Memory B cell (primary cell): ENCODE results near the gene IL17REL.

ENCODE experiments used
- ATAC-seq: fragments of 150-1000 bp; cut with Tn5 transposase; 2 replicates; pipeline ENCODE4 v1.10.0; 2021; ENCODE audit warnings: low read depth, mild to moderate bottlenecking, moderate library complexity
- DNase-seq, 2 donors: peaks; one replicate each; pipeline ENCODE4 v3.0.0; 2022; ENCODE audit warnings: low spot score in 2 of 2
- H3K27ac Mint-ChIP-seq: one replicate; pipeline ENCODE4 v1.8.0; 2022; ENCODE audit warnings: mild to moderate bottlenecking, moderate library complexity, mixed read lengths
- H3K27me3 Mint-ChIP-seq: one replicate; pipeline ENCODE4 v1.8.0; 2022; ENCODE audit warnings: mixed read lengths
- H3K36me3 Mint-ChIP-seq: one replicate; pipeline ENCODE4 v1.8.0; 2022; ENCODE audit warnings: mild to moderate bottlenecking, mixed read lengths
- H3K4me1 Mint-ChIP-seq: one replicate; pipeline ENCODE4 v1.8.0; 2022; ENCODE audit warnings: mixed read lengths
- H3K4me3 Mint-ChIP-seq: one replicate; pipeline ENCODE4 v1.8.0; 2022; ENCODE audit warnings: mild to moderate bottlenecking, moderate library complexity, mixed read lengths
- H3K9me3 Mint-ChIP-seq: one replicate; pipeline ENCODE4 v1.8.0; 2022; ENCODE audit warnings: mixed read lengths

Gene IL17REL

DNA sequence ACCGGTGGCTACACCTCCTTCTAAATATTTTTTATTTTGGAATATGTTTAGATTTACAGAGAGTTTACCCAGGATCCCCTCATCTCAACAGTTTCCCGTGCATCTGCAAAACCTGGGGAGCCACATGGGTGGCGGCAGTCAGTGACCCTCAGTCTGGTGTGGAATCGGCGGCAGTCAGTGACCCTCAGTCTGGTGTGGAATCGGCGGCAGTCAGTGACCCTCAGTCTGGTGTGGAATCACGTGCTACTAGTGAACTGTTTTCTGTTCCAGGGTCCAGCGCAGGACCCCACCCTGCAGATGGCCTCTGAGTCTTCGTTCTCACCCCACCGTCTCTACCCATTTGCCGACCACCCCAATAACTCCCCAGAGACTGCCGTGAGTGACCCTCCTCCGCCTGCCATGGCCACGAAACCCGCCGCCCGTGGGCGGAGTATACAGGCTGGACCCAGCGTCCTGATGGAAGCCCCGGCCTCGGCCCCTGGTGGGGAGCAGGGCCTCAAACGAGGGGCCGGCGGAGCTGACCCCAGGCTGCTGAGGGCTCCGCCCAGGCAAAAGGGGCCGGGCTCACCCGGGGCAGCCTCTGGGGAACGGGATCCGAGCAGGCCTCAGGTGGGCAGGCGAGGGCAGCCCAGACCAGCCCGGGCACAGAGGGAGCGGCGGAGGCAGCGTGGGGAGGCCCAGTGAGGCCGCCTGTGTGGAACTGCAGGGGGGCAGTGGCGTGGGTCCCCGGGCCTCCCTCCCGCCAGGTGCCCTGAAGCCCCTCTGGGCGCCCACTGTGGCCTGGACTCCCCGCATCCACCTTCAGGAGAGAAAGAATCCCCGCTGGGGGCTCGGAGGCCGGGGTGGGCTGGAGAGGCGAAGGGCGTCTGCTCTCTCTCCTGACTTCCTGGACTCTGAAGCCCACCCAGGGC is 2.5 kb downstream of the IL17REL start:
- no peak overlapping the region for H3K27ac Mint-ChIP-seq
- H3K9me3 Mint-ChIP-seq, result no peaks in the 10 kb centered on the region
- peaks cover 10% of the 10 kb centered on the region for H3K27me3 Mint-ChIP-seq
- ATAC-seq, result peak; percentile 1
- H3K4me1 Mint-ChIP-seq, result peaks cover 23% of the 10 kb centered on the region
- peak overlapping the region; percentile 55 for H3K4me3 Mint-ChIP-seq
- H3K36me3 Mint-ChIP-seq, result no peaks in the 10 kb centered on the region
- DNase-seq, result no peak

DNA sequence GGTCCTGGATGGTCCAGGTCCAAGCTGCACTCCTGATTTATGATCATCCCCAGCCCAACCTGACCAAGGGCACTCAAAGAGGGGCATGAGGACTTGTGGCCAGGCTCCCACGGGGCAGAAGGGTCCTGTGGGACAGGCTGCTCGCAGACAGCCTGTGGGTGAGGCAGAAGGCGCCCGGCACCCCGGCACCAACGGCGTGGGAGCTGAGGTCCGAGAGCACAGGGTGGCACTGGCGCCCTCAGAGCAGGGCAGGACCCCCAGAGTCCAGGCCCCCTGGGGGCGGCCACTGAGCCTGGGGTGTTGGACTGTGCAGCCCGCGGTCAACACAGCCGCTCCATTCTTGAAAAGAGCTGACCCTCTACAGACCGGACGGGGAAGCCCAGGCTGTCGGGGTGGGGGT is 3.3 kb downstream of the IL17REL start:
- no peaks in the 10 kb centered on the region for H3K36me3 Mint-ChIP-seq
- H3K9me3 Mint-ChIP-seq, result no peaks in the 10 kb centered on the region
- H3K27ac Mint-ChIP-seq, result no peak overlapping the region
- DNase-seq (no peak), ATAC-seq (no peak)
- H3K27me3 Mint-ChIP-seq, result peaks cover 10% of the 10 kb centered on the region
- no peak overlapping the region for H3K4me3 Mint-ChIP-seq
- peaks cover 23% of the 10 kb centered on the region for H3K4me1 Mint-ChIP-seq

DNA sequence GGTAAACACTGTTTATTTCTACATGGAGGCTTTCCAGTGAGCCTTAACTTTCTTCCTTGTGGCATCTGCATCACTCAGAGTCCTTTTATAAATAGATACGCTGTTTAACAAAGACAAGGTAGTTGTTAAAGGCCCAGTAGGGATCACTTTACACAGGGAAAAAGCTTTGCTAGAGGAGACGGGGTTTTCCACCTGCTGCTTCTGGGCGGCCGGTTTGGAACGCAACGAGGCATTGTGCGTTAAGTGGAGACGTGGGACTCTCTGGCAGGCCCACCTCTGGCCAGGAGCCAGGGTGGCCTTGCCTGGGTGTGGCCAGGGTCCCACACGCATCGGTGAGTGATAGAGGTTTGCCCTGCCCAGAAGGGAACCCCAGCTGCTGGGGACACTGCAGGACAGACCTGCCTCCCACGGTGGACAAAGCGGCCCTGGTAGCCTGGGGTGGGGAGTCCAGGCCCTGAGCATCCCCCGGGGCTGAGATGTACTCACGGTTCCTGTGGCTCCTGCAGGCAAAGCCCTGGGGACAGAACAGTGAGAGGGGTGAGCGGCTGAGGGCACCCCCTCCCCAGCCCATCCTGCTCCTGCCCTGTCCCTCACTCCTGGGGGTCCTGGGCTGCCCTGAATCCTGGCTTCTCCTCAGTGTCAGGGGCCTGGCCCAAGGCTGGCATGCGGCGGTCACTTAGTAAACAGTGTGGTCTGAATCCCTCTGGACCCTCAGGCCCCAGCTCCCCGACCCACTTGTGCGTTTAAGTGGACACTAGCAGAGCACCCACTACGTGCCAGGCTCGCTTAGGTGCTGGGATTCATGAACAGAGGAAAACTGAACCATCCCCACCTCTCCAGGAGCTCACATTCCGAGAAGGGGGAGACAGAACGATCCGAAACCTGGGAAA is 4.2 kb downstream of the IL17REL start:
- Mint-ChIP-seq H3K4me3 (no peak overlapping the region), H3K27me3 (peaks cover 12% of the 10 kb centered on the region), H3K9me3 (no peaks in the 10 kb centered on the region)

DNA sequence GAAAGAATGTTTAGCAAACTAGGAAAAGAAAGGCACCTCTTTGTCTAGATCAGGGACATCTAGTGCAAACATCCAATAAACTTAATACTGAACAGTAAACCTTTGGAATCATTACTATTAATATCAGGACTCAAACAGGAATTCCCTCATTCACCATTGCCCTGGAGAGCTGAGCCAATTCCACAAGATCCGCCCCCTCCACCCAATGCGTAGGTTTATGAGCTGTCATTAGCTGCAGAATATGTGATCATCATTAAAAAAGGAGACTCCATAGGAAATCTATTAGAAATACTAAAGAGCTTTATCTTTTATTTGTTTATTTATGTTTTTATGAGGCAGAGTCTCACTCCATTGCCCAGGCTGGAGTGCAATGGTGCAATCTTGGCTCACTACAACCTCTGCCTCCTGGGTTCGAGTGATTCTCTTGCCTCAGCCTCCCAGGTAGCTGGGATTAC is 5.5 kb downstream of the IL17REL start:
- H3K27ac Mint-ChIP-seq, result no peak overlapping the region
- peaks cover 11% of the 10 kb centered on the region for H3K4me1 Mint-ChIP-seq
- H3K4me3 Mint-ChIP-seq, result no peak overlapping the region
- peaks cover 12% of the 10 kb centered on the region for H3K27me3 Mint-ChIP-seq
- H3K9me3 Mint-ChIP-seq, result no peaks in the 10 kb centered on the region
- H3K36me3 Mint-ChIP-seq, result peaks cover 1% of the 10 kb centered on the region
- DNase-seq (no peak), ATAC-seq (no peak)

More for the DNA sequence above, 4.2 kb downstream of the IL17REL start:
- Mint-ChIP-seq H3K36me3 (peaks cover 1% of the 10 kb centered on the region), H3K4me1 (peaks cover 18% of the 10 kb centered on the region), H3K27ac (no peak overlapping the region)
- DNase-seq (no peak), ATAC-seq (no peak)

DNA sequence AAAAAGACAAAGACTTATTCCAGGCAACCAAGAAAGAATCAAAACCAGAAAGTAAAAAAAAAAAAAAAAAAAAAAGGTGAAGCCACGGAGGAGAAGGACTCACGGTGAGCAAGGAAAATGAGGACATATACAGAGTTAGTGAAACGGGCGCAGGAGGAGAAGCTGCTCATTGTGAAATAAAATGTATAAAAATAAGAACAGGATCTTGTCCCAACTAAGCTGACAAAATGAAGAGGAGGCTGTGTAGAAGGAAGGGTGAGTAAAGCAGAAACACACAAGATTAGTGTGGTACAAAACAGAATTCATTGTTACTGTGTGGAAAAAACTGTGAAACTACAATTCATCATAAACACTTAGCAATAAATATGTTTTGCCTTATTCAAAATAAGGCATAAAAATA is 7.6 kb downstream of the IL17REL start:
- Mint-ChIP-seq H3K4me1 (peaks cover 6% of the 10 kb centered on the region), H3K27me3 (peaks cover 6% of the 10 kb centered on the region), H3K27ac (no peak overlapping the region), H3K4me3 (no peak overlapping the region), H3K36me3 (peaks cover 1% of the 10 kb centered on the region), H3K9me3 (no peaks in the 10 kb centered on the region)
- ATAC-seq, result no peak
- no peak for DNase-seq

DNA sequence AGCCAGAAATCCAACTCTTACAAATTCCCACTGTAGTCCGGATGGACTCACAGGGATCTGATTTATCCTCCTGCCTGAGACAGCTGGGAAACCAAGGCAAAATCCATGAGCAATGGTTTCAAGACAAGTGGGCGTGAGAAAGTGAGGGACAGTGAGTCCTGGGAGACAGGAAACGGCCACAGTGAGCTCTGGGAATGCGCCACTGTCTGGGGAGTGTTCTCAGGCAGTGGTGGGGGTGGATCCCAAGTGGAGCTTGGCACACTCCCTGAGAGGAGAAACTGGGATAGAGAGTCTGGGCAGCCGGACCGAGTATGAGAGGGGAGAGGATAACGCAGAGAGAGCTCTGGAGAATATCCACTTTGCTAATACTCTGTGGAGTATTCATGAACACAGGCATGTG is 9.8 kb downstream of the IL17REL start:
- peaks cover 15% of the 10 kb centered on the region for H3K27me3 Mint-ChIP-seq
- DNase-seq, result no peak

DNA sequence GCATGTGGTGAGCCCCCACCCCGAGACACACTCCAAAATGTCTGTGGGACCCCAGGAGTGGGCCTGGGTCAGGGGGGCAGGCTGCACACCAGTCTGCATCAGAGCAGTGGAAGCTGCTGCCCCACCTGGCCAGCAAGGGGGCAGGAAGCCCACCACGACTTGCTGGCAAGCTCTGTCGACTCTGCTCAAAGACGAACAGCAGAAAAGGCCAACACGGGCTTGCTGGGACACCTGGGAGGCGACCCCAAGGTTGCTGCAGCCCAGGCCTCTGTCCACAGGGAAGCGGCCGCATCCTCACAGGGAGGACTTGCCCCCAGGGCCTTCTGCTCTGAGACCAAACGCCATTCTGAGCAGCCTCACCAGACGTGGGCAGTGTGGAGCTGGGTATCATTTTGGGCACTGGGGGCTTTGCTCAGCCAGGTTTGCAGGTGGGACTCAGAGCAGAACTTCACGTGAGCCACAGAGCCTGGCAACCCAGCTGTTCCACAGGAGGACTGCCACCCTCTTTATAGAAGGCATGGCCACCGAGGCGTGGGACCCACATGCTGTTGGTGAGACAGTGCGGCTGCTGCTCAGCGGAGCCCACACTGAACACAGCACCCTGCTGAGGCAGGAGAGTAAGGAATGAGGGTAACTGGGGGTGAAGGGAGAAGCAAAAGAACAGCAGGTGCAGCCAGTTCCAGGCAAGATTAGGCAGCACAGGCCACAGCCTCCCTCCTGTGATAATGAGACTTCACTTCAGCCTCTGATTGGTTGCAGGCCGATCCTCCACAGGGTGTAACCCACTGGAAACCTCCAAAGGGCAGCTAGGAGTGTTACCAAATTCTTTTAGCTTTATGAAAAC is 11.0 kb downstream of the IL17REL start:
- Mint-ChIP-seq H3K27ac (no peak overlapping the region), H3K4me3 (no peak overlapping the region), H3K36me3 (peaks cover 1% of the 10 kb centered on the region), H3K27me3 (peaks cover 15% of the 10 kb centered on the region), H3K9me3 (no peaks in the 10 kb centered on the region), H3K4me1 (peaks cover 14% of the 10 kb centered on the region)
- DNase-seq, result no peak
- peak; percentile 32 for ATAC-seq

More for the DNA sequence above, 9.8 kb downstream of the IL17REL start:
- H3K9me3 Mint-ChIP-seq, result no peaks in the 10 kb centered on the region
- H3K27ac Mint-ChIP-seq, result no peak overlapping the region
- H3K36me3 Mint-ChIP-seq, result peaks cover 1% of the 10 kb centered on the region
- H3K4me1 Mint-ChIP-seq, result peaks cover 11% of the 10 kb centered on the region
- no peak overlapping the region for H3K4me3 Mint-ChIP-seq
- no peak for ATAC-seq

DNA sequence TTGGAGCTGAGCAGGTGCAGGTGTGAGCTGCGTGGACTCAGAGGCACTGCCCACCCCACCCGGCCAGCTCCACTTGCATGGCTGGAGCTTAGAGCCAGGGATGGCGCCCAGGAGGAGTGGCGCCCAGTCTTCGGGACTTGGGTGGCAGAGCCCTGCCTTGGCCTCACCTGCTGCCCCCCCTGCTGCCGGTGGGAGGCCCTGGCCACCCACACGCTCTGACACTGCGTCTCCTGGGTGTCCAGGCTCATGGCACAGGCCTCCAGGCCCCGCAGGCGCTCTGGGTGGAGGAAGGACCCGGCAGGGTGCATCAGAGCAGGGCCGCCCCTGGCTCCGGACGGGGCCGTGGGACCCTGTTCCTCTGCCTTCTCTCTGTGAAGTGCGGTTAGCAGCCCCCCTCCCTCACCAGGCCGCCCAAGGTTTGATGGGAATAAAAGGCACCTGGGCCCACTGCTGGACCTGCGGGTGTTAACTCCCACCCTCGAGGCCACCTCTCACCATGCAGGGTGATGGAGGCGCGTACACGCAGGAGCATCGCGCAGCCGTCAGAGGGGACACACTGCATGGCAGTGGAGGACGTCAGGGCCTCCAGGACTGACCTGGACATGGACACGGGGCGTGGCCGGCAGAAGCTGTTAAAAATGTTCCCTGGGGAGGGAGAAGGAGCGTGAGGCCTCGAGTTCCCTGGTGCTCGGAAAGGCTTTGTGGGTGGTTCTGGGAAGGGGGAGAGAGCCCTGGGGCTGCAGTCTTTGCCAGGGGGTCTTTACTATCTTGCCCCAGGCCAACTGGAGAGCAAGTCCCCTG is 11.8 kb downstream of the IL17REL start:
- ATAC-seq (no peak), DNase-seq (no peak)
- H3K9me3 Mint-ChIP-seq, result no peaks in the 10 kb centered on the region
- peaks cover 1% of the 10 kb centered on the region for H3K36me3 Mint-ChIP-seq
- H3K27ac Mint-ChIP-seq, result no peak overlapping the region
- H3K4me3 Mint-ChIP-seq, result no peak overlapping the region
- peaks cover 14% of the 10 kb centered on the region for H3K4me1 Mint-ChIP-seq
- peaks cover 15% of the 10 kb centered on the region for H3K27me3 Mint-ChIP-seq

DNA sequence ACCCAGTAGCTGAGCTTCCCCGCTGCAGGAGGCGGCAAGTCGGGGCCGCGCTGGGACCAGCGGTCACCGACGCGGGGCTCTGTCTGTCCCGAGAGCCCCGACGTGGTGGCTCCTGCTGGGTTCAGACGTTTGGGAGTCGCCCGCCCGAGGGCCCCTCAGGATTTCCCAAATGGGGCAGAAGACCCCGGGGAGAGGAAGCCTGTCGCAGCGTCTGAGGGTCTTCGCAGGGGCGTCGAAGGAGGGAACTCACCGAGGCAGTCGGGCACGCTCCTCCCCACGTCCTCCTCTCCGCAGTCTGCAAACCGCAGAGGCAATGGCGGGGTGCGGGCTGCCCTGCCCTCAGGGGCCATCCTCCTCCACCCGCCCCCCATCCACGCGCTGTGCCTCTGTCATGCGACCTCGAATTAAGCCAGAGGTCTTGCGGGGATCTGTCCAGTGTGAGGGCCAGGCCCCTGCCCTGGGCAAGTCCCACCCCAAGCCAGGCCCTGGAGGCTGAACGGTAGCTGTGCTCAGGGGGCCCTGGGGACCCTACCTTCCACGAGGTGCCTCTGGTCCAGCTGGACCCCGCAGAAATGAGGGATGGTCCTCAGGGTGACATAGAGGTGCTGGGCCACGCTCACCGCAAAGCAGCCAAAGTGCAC is 12.5 kb downstream of the IL17REL start:
- Mint-ChIP-seq H3K27me3 (peaks cover 17% of the 10 kb centered on the region), H3K4me3 (no peak overlapping the region), H3K4me1 (peaks cover 14% of the 10 kb centered on the region), H3K27ac (no peak overlapping the region), H3K36me3 (peaks cover 1% of the 10 kb centered on the region), H3K9me3 (no peaks in the 10 kb centered on the region)
- ATAC-seq, result no peak
- no peak for DNase-seq

DNA sequence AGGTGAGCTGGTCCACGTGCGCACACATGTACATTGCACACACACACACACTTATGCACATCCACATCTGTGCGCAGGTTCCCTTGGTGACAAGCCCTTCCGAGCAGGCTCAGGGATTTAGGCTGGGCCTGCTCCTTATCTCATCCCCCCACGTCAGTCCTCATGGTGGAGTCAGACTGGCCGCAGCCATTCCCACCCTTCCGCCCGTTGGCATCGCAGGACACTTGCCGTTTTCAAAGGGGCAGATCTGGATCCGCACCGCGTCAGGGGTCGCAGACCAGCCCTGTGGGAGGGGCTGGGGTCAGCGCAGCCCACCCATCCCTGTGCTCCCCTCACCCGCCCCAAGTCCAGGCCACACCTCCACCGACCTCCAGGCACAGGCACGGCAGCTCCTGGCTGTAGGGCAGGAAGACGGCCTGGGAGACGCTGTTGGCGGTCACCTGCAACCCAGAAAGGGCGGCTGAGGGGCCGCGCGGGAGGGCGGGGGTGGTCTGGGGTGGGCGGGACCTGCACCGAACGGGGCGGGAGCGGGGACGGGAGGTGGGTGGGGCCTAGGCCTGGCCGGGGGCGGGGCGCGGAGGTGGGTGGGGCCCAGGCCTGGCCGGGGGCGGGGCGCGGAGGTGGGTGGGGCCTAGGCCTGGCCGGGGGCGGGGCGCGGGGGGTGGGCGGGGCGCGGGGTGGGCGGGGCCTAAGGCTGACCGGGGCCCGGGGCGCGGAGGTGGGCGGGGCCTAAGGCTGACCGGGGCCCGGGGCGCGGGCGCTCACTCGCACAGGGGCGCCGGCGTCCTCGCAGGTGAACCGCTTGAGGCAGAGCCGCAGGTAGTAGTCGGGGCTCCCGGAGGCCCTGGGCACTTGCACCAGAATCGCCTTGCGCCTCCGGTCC is 13.3 kb downstream of the IL17REL start:
- no peak overlapping the region for H3K27ac Mint-ChIP-seq
- H3K4me3 Mint-ChIP-seq, result no peak overlapping the region
- no peak for DNase-seq
- H3K27me3 Mint-ChIP-seq, result peaks cover 17% of the 10 kb centered on the region
- ATAC-seq, result peak; percentile 34
- H3K4me1 Mint-ChIP-seq, result peaks cover 14% of the 10 kb centered on the region
- peaks cover 1% of the 10 kb centered on the region for H3K36me3 Mint-ChIP-seq
- no peaks in the 10 kb centered on the region for H3K9me3 Mint-ChIP-seq

DNA sequence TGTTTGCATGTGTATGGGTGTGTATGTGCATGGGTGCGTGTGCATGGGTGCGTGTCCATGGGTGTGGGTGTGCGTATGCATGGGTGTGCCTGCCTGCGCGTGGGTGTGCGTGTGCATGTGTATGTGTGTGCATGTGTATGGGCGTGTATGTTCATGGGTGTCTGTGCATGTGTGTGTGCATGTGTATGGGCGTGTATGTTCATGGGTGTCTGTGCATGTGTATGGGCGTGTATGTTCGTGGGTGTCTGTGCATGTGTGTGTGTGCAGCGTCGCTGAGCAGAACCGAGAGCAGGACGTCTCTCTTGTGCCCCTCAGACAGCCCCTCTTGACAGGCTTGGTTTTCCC is 13.9 kb downstream of the IL17REL start:
- H3K27me3 Mint-ChIP-seq, result peaks cover 16% of the 10 kb centered on the region
- H3K4me3 Mint-ChIP-seq, result no peak overlapping the region
- no peak for ATAC-seq

More for the DNA sequence above, 13.9 kb downstream of the IL17REL start:
- Mint-ChIP-seq H3K36me3 (peaks cover under 1% of the 10 kb centered on the region), H3K27ac (no peak overlapping the region), H3K4me1 (peaks cover 14% of the 10 kb centered on the region), H3K9me3 (no peaks in the 10 kb centered on the region)
- no peak for DNase-seq
